GM10266 (cell line): ENCODE measurements around the gene CLMN.

Experiments
- DNase-seq: peaks from one replicate; pipeline ENCODE4 v3.0.0; 2012; ENCODE audit errors: extremely low spot score
- CTCF ChIP-seq: IDR thresholded peaks from 2 replicates; pipeline ENCODE4 v1.5.1; 2012; ENCODE audit warnings: mild to moderate bottlenecking, low read depth; ENCODE audit not compliant: control insufficient read depth, insufficient read depth; ENCODE audit errors: missing control alignments

CLMN gene

DNA sequence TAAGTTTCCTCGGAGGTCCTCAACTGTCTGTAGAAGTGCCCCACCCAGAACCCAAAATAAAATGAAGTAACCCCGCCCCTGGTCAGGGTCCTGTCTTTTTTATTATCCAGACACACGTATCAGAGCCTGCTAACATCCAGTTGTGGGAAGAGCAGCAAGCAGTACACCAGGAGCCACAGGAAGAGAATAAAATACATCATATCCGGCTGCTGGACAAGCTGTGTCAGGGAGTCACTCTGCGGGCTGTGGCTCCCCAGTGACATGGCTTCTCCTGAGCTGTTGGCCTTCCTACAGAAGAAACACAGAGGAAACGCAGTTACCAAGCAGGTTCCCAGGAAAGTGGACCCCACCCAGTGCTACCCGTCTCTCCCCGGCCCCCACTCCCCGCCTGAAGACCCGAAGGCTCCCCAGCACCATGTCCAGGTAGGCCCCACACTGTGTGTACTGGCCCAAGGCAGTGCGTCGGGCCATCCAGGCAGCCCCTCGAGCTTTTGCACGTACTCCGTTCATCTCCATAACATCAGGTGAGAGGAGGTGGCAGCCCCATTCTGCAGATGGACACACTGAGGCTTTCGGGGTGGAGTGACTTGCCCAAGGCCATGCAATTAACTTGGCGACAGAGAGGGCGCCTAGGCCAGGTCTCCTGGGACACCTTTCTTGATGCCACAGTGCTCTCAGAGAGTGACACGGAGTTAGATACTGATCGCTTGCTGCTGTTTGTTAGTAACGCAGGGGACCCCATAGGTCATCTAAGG lies 128.1 kb downstream of the CLMN start:
- no peak for DNase-seq
- TF ChIP-seq CTCF: no peak

GRCh38 chr14:95190857-95191256 lies 128.9 kb downstream of the CLMN start:
- TF ChIP-seq CTCF: no peak
- DNase-seq: no peak

DNA sequence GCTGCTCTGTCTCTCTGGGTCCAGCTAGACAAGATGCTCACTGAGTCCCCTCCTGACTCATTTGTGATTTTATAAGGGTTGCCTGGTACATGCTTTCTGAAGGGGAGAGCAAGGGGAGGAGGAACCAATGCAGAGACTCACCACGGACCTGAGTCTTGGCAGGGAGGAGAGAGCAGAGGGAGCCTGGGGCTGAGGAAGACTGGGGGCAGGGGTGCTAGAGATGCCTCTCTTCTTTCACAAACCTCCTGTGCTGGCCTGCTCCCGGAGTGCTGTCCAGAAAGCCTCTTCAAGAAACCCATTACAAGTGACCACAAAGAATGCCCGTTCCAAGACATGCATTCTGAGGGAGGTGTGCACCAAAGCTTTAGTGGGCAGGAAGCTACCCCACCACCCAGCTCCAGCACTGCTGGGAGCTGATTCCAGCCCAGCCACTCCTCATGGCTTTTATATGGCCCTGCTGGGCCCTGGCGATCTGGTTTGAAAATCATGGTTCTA lies 129.3 kb downstream of the CLMN start:
- DNase-seq: no peak
- no peak for TF ChIP-seq CTCF

DNA sequence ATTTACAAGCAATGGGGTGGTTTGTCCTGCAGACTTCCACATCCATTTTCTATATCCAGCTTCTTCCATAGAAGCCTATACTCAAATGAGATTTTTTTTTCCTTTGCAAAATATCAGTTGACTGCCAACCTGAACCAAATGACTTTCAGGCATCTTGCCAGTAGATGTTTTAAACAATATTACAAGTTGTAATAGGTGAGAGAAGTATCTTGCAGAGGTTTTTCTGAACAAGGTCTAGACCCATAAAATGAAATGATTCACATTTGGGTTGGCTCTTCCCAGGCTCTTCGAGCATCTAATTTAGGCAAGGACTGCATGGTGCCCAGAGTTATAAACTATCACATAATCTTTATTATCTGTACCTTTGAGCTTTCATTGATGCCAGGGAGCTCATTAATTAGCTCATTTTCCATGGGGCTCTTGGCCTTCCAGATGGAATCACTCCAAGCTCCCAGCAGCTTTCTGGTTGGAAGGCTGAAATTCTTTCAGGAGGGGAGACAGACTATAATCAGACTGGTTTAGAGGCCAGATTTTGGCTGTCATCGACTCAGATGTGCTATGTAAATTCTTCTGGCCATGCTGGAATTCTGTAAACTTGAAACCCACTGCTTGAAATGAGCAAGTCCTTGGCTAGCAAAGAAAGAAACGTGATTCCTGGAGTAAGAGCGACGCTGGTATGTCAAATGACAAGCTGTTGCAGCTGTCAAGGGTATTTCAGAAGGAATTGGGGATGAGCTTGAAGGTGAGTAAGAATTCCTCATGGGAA lies 130.2 kb downstream of the CLMN start:
- DNase-seq: no peak

DNA sequence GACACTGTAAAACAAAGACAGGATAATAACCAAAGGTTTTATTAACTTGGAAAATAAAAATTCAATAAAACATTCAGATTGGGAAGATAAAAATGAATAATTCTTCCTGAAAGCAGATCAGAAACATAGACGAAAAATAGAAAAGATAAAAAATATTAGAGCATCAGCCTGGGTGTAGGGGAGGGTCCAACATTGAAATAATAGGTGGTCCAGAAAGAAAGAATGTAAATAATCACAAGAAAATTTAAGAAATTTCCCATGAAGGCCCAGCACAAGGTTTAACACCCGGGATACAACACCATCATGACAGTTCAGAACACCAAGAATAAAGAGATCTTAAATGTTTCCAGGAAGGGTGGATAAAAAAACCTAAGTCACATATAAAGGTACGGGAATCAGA lies 131.3 kb downstream of the CLMN start:
- no peak for TF ChIP-seq CTCF
- no peak for DNase-seq

More for the DNA sequence above, 130.2 kb downstream of the CLMN start:
- TF ChIP-seq CTCF: no peak

- no peak for TF ChIP-seq CTCF
- DNase-seq: no peak
Observed at GRCh38 chr14:95185767-95186392, 133.8 kb downstream of the CLMN start.
